GM10248 (cell line): ENCODE measurements around the gene CADM2.

Experiments
- CTCF ChIA-PET: fragments of 300-600 bp; sonication (Branson Sonifier 250); formaldehyde crosslinking; extraction: SDS; loops from one replicate; lab custom pipeline; 2021; ENCODE audit warnings: antibody characterized with exemption; lab: Yijun Ruan, JAX
- POLR2A ChIA-PET: fragments of 350-650 bp; sonication (Branson Sonifier 250); formaldehyde crosslinking; extraction: SDS; loops from one replicate; lab custom pipeline; 2020; ENCODE audit warnings: antibody characterized with exemption; lab: Yijun Ruan, JAX
- DNase-seq: peaks from one replicate; pipeline ENCODE4 v3.0.0; 2012; ENCODE audit errors: extremely low spot score
- TF ChIP-seq, protein P1 (sequence below): IDR thresholded peaks from 2 replicates; pipeline ENCODE4 v1.5.1; 2012; ENCODE audit warnings: mild to moderate bottlenecking, low read depth; ENCODE audit errors: extremely low read depth, missing control alignments, control extremely low read depth

CADM2 gene

DNA sequence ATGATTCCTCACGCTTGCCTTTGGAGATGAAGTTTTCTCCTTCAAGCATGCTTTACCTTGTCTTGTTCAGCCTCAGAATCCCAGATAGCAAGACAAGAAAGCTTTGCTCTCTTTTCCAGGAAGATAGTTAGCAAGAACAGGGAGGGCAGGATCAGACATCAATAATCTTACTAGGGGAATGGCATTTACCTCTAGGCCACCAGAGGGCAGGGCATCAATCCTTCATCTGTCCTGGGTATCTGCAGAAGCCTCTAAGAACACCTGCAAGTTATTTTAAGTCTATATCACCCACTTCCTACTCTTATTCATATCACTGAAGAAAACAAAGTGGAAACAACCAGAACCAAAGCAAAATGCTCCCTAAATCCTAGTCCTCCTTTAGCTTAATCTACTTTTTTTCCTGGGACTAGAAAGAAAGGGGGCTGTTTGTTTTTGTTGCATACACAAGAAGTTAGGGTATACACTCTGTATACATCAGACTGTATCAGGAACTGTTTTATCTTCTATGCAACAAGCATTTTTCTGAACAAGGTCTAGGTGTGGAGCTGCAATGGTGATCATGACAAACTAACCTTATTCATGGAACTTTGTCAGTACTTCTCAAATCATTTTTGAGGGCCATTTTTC lies 862.5 kb downstream of the CADM2 start:
- CTCF ChIA-PET, result interaction anchor here (0.8 to 2.0 kb wide), 10 partner anchors 10 to 746 kb away, joined by 3 to 7 read pairs (median 4); no protein-coding TSS in a partner anchor
- POLR2A ChIA-PET, result no interaction called here
- TF ChIP-seq, protein P1, sequence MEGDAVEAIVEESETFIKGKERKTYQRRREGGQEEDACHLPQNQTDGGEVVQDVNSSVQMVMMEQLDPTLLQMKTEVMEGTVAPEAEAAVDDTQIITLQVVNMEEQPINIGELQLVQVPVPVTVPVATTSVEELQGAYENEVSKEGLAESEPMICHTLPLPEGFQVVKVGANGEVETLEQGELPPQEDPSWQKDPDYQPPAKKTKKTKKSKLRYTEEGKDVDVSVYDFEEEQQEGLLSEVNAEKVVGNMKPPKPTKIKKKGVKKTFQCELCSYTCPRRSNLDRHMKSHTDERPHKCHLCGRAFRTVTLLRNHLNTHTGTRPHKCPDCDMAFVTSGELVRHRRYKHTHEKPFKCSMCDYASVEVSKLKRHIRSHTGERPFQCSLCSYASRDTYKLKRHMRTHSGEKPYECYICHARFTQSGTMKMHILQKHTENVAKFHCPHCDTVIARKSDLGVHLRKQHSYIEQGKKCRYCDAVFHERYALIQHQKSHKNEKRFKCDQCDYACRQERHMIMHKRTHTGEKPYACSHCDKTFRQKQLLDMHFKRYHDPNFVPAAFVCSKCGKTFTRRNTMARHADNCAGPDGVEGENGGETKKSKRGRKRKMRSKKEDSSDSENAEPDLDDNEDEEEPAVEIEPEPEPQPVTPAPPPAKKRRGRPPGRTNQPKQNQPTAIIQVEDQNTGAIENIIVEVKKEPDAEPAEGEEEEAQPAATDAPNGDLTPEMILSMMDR, result peak; percentile 40
- peak; percentile 7 for DNase-seq

DNA sequence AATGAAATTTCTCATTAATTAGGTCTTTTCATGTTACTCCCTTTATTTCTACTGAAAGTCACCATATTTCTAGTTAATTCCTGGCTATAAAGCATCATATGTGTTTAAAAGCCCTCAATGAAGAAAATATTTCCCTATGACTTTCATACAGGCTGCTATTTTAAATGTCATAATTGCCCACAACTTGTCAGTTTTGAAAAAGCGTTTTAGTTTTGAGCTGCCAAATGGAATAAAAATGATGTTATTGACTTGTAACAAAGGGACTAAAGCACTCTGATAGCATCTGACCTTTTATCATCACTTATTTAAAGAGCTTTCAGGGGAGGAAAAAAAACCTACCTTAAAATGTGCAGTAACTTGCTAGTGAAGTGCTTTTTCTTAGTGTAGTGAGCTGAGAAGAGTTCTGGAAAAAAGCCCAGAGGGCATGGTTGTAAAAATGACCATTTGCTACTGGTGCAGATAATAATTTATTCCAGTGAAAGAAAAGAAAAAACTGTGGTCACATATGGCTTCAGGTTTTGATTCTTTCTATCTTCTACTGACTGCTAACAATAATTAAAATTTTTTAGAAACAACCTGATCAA lies 877.2 kb downstream of the CADM2 start:
- DNase-seq, result no peak
- ChIA-PET CTCF (interaction anchor here (1.5 kb wide), 1 partner anchor 9 kb away, joined by 4 read pairs; no protein-coding TSS in a partner anchor), POLR2A (no interaction called here)
- TF ChIP-seq, protein P1, result no peak

DNA sequence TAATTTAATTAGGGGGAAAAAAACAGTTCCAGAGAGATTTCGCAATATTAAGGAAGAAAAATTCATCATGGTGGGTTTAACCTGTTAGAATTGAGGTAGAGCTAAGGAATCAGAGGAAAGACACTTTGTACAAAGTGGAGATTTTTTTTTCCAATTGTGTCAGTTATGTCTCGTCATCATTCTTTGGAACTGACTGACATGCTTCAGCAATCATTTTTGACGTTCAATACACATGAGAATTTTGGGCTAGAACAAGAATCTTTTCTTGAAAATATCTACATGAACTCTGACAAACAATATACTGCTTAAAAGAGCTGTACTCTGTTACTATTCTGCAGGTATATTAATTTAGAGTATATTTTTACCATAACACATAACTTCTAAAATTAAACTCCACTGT lies 878.6 kb downstream of the CADM2 start:
- TF ChIP-seq, protein P1, result no peak
- DNase-seq, result no peak
- ChIA-PET CTCF (interaction anchor here (1.5 kb wide), 1 partner anchor 22 kb away, joined by 4 read pairs; no protein-coding TSS in a partner anchor), POLR2A (no interaction called here)

DNA sequence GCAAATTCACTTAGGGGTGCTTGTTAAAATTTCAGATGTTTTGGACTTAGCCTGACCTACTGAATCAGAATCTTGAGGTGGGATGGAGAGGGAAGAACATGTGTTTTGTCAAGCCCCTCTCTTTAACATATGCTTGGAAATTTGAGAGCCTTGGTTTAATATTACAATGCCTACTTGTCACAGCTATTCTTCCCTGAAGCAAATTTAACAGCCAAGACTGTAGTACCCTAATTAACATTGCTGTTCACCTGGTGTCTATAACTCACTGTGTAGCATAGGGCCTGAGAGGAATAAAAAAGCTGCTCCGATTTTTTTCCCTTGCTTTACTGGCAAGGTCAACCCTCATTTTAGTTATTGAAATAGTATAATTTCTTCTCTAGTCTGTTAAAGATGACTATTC lies 880.1 kb downstream of the CADM2 start:
- ChIA-PET POLR2A (no interaction called here), CTCF (interaction anchor here (1.2 to 1.5 kb wide), 2 partner anchors 30 to 44 kb away, joined by 3 to 4 read pairs; no protein-coding TSS in a partner anchor)
- TF ChIP-seq, protein P1, result no peak
- DNase-seq, result no peak

DNA sequence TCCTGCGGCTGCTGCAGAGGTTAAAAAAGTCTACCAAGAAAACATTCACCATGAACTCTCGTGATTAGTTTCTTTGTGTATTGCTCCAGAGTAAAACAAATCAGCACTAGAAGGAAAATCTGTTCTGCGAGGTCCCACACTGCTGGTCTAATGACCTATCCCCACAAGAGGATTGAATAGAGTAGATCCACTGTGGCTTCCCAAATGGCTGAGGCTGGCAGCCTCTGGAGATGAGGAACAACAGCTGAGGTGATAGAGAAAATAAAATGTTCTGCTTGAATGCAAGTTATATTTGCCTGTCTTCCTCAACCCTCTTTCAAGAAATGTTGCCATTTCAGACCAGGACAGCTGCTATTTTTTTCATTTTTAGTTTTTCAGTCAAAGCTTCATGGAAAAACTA lies 883.3 kb downstream of the CADM2 start:
- TF ChIP-seq, protein P1, result no peak
- CTCF ChIA-PET, result no interaction called here
- POLR2A ChIA-PET, result no interaction called here
- DNase-seq, result no peak

GRCh38 chr3:85846940-85847339 lies 888.2 kb downstream of the CADM2 start:
- POLR2A ChIA-PET, result no interaction called here
- TF ChIP-seq, protein P1, result no peak
- no peak for DNase-seq
- CTCF ChIA-PET, result interaction anchor here (1.3 kb wide), 1 partner anchor 13 kb away, joined by 4 read pairs; no protein-coding TSS in a partner anchor
